ENCODE results near the gene WNK4.

DNA sequence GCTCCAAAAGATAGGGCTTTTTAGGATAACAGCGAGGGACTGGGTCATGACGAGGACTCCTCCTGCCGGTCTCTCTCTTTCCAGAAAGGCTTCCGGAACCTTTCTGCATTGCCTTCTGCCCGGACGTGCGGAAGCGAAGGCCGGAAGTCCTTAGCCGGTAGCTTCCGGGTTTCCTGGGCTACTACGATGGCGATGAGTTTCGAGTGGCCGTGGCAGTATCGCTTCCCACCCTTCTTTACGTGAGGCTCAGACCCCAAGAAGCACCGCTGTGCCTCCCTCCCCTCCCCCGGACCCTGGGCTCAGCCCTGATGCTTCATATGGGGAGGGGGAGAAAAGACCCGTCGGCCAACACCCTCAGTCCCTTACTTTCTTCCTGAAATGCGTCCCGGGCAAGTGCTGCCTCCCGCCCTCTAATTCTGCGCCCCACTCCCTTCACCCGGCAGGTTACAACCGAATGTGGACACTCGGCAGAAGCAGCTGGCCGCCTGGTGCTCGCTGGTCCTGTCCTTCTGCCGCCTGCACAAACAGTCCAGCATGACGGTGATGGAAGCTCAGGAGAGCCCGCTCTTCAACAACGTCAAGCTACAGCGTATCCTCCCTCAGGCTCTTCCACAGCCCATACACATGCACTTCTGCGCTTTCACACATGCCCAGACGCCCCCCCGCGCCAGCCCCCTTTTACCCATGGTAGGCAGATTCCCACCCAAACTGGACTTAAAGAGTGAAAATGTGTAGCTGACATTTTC is 6.9 kb upstream of the WNK4 start, which contains the start of gene VPS25:
- peak; percentile 96 for TF ChIP-seq POLR2AphosphoS5 (IDR thresholded peaks at IDR 0.05; ENCODE audit: low read depth, low read length)
- TF ChIP-seq, protein P1, sequence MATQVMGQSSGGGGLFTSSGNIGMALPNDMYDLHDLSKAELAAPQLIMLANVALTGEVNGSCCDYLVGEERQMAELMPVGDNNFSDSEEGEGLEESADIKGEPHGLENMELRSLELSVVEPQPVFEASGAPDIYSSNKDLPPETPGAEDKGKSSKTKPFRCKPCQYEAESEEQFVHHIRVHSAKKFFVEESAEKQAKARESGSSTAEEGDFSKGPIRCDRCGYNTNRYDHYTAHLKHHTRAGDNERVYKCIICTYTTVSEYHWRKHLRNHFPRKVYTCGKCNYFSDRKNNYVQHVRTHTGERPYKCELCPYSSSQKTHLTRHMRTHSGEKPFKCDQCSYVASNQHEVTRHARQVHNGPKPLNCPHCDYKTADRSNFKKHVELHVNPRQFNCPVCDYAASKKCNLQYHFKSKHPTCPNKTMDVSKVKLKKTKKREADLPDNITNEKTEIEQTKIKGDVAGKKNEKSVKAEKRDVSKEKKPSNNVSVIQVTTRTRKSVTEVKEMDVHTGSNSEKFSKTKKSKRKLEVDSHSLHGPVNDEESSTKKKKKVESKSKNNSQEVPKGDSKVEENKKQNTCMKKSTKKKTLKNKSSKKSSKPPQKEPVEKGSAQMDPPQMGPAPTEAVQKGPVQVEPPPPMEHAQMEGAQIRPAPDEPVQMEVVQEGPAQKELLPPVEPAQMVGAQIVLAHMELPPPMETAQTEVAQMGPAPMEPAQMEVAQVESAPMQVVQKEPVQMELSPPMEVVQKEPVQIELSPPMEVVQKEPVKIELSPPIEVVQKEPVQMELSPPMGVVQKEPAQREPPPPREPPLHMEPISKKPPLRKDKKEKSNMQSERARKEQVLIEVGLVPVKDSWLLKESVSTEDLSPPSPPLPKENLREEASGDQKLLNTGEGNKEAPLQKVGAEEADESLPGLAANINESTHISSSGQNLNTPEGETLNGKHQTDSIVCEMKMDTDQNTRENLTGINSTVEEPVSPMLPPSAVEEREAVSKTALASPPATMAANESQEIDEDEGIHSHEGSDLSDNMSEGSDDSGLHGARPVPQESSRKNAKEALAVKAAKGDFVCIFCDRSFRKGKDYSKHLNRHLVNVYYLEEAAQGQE (IDR thresholded peaks at IDR 0.05; ENCODE audit: insufficient read depth in 1 of 2, low read depth in 2 of 2, low read length in 2 of 2), result peak in 1 of 2 experiments; percentile 67; a peak in 3 of 4 replicates

Measured in PFSK-1 (cell line).